GM19467 (cell line): ENCODE data around the gene RABL2B.

Experiments used
- ATAC-seq: cut with Tn5 transposase; IDR thresholded peaks from one replicate; pipeline ENCODE4 v1.9.1; 2021; ENCODE audit warnings: mild to moderate bottlenecking, moderate library complexity; ENCODE audit not compliant: unreplicated experiment

Gene RABL2B

GRCh38 chr22:50723991-50724390 is 59.4 kb downstream of the RABL2B start:
- no peak for ATAC-seq

GRCh38 chr22:50722716-50723428 is 60.6 kb downstream of the RABL2B start:
- no peak for ATAC-seq

- no peak for ATAC-seq
Observed at GRCh38 chr22:50722048-50722701, 61.3 kb downstream of the RABL2B start.

GRCh38 chr22:50721257-50721844 is 62.1 kb downstream of the RABL2B start:
- ATAC-seq = no peak

GRCh38 chr22:50720301-50721256 is 62.9 kb downstream of the RABL2B start:
- no peak for ATAC-seq

- no peak for ATAC-seq
Observed at GRCh38 chr22:50719814-50720300, 63.6 kb downstream of the RABL2B start.

GRCh38 chr22:50718352-50718709 is 65.1 kb downstream of the RABL2B start:
- ATAC-seq = no peak

- ATAC-seq = no peak
Observed at GRCh38 chr22:50717709-50718351, 65.6 kb downstream of the RABL2B start.
